BE2C (cell line): Measurements from ENCODE around the gene NRXN3.

ENCODE experiments used
- DNase-seq: peaks from one replicate; pipeline ENCODE4 v3.0.0-alpha.2; 2020
- H3K27me3 ChIP-seq: fragments of 250-450 bp; sonication (Bioruptor Pico); 2 replicates; pipeline ENCODE4 v1.5.1; 2020; ENCODE audit warnings: mild to moderate bottlenecking
- H3K36me3 ChIP-seq: fragments of 250-450 bp; sonication (Bioruptor Pico); 2 replicates; pipeline ENCODE4 v1.5.1; 2020; ENCODE audit warnings: mild to moderate bottlenecking
- H3K4me1 ChIP-seq: fragments of 250-450 bp; sonication (Bioruptor Pico); 2 replicates; pipeline ENCODE4 v1.5.1; 2020
- H3K4me3 ChIP-seq: 2 replicates; pipeline ENCODE4 v1.5.1; 2011; ENCODE audit warnings: low read depth, low read length
- H3K9me3 ChIP-seq: fragments of 250-450 bp; sonication (Bioruptor Pico); 2 replicates; pipeline ENCODE4 v1.5.1; 2020
- CTCF ChIP-seq: IDR thresholded peaks from 2 replicates; pipeline ENCODE4 v1.5.1; 2012; ENCODE audit warnings: mild to moderate bottlenecking, low read depth, low read length

Gene NRXN3

GRCh38 chr14:78403278-78403815 lies 233.2 kb downstream of the NRXN3 start:
- H3K36me3 ChIP-seq: no peaks in the 10 kb centered on the region
- no peak for DNase-seq
- no peaks in the 10 kb centered on the region for H3K4me1 ChIP-seq
- no peak for TF ChIP-seq CTCF
- H3K27me3 ChIP-seq: peaks cover 4% of the 10 kb centered on the region; the same call in 1 of the 2 replicates
- H3K4me3 ChIP-seq: no peak overlapping the region
- H3K9me3 ChIP-seq: no peaks in the 10 kb centered on the region

- H3K36me3 ChIP-seq: no peaks in the 10 kb centered on the region
- no peaks in the 10 kb centered on the region for H3K4me1 ChIP-seq
- H3K27me3 ChIP-seq: peaks cover 4% of the 10 kb centered on the region; the same call in 1 of the 2 replicates
- no peak for TF ChIP-seq CTCF
- DNase-seq: peak; percentile 66
- no peaks in the 10 kb centered on the region for H3K9me3 ChIP-seq
- no peak overlapping the region for H3K4me3 ChIP-seq
These were observed 235.1 kb downstream of the NRXN3 start for GRCh38 chr14:78405079-78405856.

- Histone ChIP-seq H3K4me3 (no peak overlapping the region), H3K36me3 (no peaks in the 10 kb centered on the region), H3K9me3 (no peaks in the 10 kb centered on the region; the same call in 1 of the 2 replicates), H3K27me3 (no peaks in the 10 kb centered on the region), H3K4me1 (no peaks in the 10 kb centered on the region)
- no peak for DNase-seq
- TF ChIP-seq CTCF: no peak
These were observed 242.3 kb downstream of the NRXN3 start for GRCh38 chr14:78412475-78412874.

GRCh38 chr14:78414172-78414571 lies 244.0 kb downstream of the NRXN3 start:
- H3K4me3 ChIP-seq: no peak overlapping the region
- no peak for TF ChIP-seq CTCF

GRCh38 chr14:78417532-78417931 lies 247.4 kb downstream of the NRXN3 start:
- Histone ChIP-seq H3K27me3 (no peaks in the 10 kb centered on the region), H3K4me3 (no peak overlapping the region), H3K36me3 (no peaks in the 10 kb centered on the region), H3K4me1 (no peaks in the 10 kb centered on the region), H3K9me3 (no peaks in the 10 kb centered on the region; the same call in 1 of the 2 replicates)
- TF ChIP-seq CTCF: no peak
- DNase-seq: no peak

More at GRCh38 chr14:78414172-78414571, 244.0 kb downstream of the NRXN3 start:
- Histone ChIP-seq H3K4me1 (no peaks in the 10 kb centered on the region), H3K36me3 (no peaks in the 10 kb centered on the region), H3K9me3 (no peaks in the 10 kb centered on the region; the same call in 1 of the 2 replicates), H3K27me3 (no peaks in the 10 kb centered on the region)
- no peak for DNase-seq

- Histone ChIP-seq H3K9me3 (no peaks in the 10 kb centered on the region), H3K4me3 (no peak overlapping the region), H3K36me3 (no peaks in the 10 kb centered on the region), H3K4me1 (no peaks in the 10 kb centered on the region), H3K27me3 (no peaks in the 10 kb centered on the region)
- DNase-seq: no peak
- TF ChIP-seq CTCF: no peak
These were observed 254.1 kb downstream of the NRXN3 start for GRCh38 chr14:78424311-78424710.
